ENCODE results near the gene TMTC2.

Gene TMTC2

GRCh38 chr12:82686168-82687020, at the start of gene TMTC2:
TSS of gene TMTC2 (plus strand) at chr12:82686906.
- peak; percentile 53 for DNase-seq

GRCh38 chr12:82638324-82638723, 48.4 kb upstream of the TMTC2 start:
- DNase-seq = no peak

- DNase-seq = no peak
These were observed 41.8 kb upstream of the TMTC2 start for GRCh38 chr12:82644896-82645295.

- DNase-seq = no peak
These were observed 41.3 kb upstream of the TMTC2 start for GRCh38 chr12:82645414-82645813.

- no peak for DNase-seq
These were observed 38.9 kb upstream of the TMTC2 start for GRCh38 chr12:82647853-82648252.

GRCh38 chr12:82648259-82648909, 38.3 kb upstream of the TMTC2 start:
- DNase-seq = no peak

GRCh38 chr12:82650627-82651337, 35.9 kb upstream of the TMTC2 start:
- DNase-seq = no peak

- DNase-seq = no peak
These were observed 35.2 kb upstream of the TMTC2 start for GRCh38 chr12:82651489-82651888.

GRCh38 chr12:82652071-82652470, 34.6 kb upstream of the TMTC2 start:
- no peak for DNase-seq

GRCh38 chr12:82655751-82656150, 31.0 kb upstream of the TMTC2 start:
- no peak for DNase-seq

- DNase-seq = no peak
These were observed 27.1 kb upstream of the TMTC2 start for GRCh38 chr12:82659343-82660207.

- no peak for DNase-seq
These were observed 26.0 kb upstream of the TMTC2 start for GRCh38 chr12:82660541-82661325.

- no peak for DNase-seq
These were observed 22.8 kb upstream of the TMTC2 start for GRCh38 chr12:82663893-82664292.

- no peak for DNase-seq
These were observed 21.4 kb upstream of the TMTC2 start for GRCh38 chr12:82665142-82665923.

- DNase-seq = no peak
These were observed 19.9 kb upstream of the TMTC2 start for GRCh38 chr12:82666830-82667229.

- no peak for DNase-seq
These were observed 15.0 kb upstream of the TMTC2 start for GRCh38 chr12:82671673-82672195.

- DNase-seq = no peak
These were observed 13.8 kb upstream of the TMTC2 start for GRCh38 chr12:82672811-82673495.

- peak; percentile 37 for DNase-seq
These were observed 13.0 kb upstream of the TMTC2 start for GRCh38 chr12:82673698-82674097.

GRCh38 chr12:82675246-82675645, 11.5 kb upstream of the TMTC2 start:
- DNase-seq = peak; percentile 97

GRCh38 chr12:82682326-82682725, 4.4 kb upstream of the TMTC2 start:
- DNase-seq = peak; percentile 5

Measured in DMS 273 treated with DMSO at 0.1 percent for 48 hours (cell line).